Measurements from ENCODE around the gene COP1.
"Not testable (repeated sequence)": the region's sequence is repeated elsewhere in the genome, so short reads cannot be mapped to it uniquely, and the experiment has no call there.

The COP1 gene

GRCh38 chr1:176122282-176122681, 84.8 kb downstream of the COP1 start:
- no peak for DNase-seq (ENCODE audit: low spot score)

GRCh38 chr1:176119549-176119948, 87.5 kb downstream of the COP1 start:
- DNase-seq (ENCODE audit: low spot score) = peak; percentile 4

GRCh38 chr1:176118985-176119384, 88.1 kb downstream of the COP1 start:
- DNase-seq (ENCODE audit: low spot score) = no peak

DNA sequence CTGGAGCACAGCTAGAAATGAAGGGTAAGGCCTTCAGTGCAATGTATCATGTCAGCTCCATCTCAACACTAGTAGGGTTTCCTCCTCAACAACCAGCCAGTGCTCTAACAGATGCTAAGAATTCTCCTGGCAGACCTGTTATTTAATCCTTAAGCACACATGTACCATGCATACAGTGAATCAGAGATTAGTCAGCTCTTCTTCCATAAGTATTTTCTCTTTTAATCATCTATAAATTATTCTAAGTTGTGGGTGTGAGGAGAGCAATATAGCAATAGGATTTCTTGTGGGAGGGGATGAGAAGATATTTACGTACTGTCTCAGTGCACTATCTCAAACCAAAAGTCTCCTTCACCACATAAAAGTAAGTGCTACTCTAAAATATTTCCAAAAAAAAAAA, 95.3 kb downstream of the COP1 start:
- no peak for DNase-seq (ENCODE audit: low spot score)

- DNase-seq (ENCODE audit: low spot score) = no peak
These were observed 96.9 kb downstream of the COP1 start for GRCh38 chr1:176110203-176110602.

DNA sequence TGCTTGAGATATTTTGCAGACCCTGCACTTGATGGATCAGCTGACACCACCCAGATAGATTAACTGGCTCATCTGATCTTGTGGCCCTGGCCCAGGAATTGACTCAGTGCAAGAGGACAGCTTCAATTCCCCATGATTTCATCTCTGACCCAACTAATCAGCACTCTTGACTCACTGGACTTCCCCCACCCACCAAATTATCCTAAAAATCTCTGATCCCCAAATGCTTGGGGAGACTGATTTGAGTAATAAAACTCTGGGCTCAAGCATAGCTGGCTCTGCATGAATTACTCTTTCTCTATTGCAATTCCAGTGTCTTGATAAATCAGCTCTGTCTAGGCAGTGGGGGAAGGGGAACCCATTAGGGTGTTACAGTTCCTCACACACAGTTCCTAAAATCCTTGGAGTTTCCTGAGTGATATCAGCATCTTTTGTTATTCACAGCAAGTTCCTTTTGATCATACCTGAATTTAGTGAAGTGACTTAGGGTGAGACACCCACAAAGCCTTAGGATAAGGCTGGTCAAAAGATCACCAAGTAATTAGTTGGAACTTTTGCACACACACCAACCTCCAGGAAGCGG, 104.2 kb downstream of the COP1 start:
- no peak for DNase-seq (ENCODE audit: low spot score)

DNA sequence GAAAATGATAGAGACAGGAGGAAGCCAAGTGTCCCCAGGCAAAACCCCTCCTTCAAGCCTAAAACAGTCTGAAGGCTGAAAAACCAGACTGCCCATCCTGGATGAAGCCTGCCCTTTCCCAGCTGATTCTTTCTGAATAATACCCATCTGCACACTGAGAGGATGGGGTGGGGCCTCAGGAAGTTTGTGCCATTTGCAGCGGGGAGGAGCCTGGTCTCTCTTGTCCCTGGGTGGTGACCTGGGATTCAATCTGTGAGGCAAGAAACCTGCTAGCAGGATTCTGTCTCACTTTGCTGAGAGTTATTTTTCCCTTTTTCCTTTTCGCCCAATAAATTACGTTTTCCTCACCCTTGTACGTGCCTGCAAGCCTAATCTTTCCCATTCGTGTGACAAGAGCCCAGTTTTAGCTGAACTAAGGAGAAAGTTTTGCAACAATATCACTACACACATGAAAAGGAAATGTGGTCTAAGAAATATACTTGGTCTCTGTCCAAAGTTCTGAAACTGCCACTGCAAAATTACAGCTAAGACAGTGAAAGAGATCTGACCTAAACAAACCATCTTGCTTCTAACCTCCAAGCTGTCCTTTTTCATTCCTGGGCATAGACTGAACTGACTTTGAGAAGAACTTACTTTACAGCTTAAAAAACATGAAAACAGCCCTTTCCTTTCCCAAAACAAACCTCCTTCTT, 105.0 kb downstream of the COP1 start:
- no peak for DNase-seq (ENCODE audit: low spot score)

DNA sequence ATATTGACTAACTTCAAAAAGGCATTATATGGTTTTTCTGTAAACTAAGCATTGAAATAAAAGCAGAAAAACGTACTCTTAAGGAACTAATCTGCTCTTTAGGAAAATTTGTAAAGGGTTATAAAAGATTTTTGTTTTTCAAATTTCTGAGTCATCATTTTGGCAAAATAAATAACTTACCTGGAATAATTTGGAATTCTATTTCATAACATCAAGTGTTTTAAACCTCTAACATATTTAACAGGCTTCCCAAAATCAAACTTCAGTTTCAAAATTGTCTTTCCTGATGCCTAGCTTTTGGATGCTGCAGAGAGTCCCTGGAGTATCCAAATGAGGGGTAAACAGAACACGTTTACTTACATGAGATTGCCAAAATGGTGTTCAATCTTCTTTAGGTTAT, 108.5 kb downstream of the COP1 start:
- DNase-seq (ENCODE audit: low spot score) = no peak

GRCh38 chr1:176096015-176096414, 111.1 kb downstream of the COP1 start:
- DNase-seq (ENCODE audit: low spot score) = no peak

GRCh38 chr1:176090766-176091165, 116.3 kb downstream of the COP1 start:
- DNase-seq (ENCODE audit: low spot score) = no peak

DNA sequence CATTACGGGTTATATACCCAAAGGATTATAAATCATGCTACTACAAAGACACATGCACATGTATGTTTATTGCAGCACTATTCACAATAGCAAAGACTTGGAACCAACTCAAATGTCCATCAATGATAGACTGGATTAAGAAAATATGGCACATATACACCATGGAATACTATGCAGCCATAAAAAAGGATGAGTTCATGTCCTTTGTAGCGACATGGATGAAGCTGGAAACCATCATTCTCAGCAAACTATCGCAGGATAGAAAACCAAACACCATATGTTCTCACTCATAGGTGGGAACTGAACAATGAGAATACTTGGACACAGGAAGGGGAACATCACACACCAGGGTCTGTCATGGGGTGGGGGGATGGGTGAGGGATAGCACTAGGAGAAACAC, 119.3 kb downstream of the COP1 start:
- not testable (repeated sequence) for DNase-seq (ENCODE audit: low spot score)

- DNase-seq (ENCODE audit: low spot score) = peak; percentile 65
These were observed 133.4 kb downstream of the COP1 start for GRCh38 chr1:176073524-176074157.

GRCh38 chr1:176068901-176069300, 138.2 kb downstream of the COP1 start:
- no peak for DNase-seq (ENCODE audit: low spot score)

GRCh38 chr1:176068256-176068655, 138.8 kb downstream of the COP1 start:
- DNase-seq (ENCODE audit: low spot score) = no peak

- no peak for DNase-seq (ENCODE audit: low spot score)
These were observed 140.4 kb downstream of the COP1 start for GRCh38 chr1:176066709-176067108.

- DNase-seq (ENCODE audit: low spot score) = no peak
These were observed 148.4 kb downstream of the COP1 start for GRCh38 chr1:176058686-176059085.

DNA sequence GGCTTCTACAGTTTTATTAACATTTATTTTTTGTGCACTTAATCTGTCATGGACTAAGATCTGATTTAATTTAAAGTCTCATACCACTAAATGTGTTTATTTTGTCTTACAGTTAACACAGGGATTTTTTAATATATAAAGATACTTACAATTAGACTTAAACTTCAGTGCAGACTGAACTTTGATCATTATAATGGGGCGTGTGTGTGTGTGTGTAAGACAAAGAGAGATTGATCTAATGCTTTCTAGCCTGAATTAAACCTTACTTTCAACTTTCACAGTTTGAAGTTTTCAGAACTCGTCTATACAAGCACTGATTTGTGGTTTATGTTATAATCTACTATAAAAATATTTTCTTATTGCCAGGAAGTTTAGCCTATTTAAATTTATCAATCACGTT, 150.8 kb downstream of the COP1 start:
- DNase-seq (ENCODE audit: low spot score) = no peak

- no peak for DNase-seq (ENCODE audit: low spot score)
These were observed 151.7 kb downstream of the COP1 start for GRCh38 chr1:176055398-176055797.

DNA sequence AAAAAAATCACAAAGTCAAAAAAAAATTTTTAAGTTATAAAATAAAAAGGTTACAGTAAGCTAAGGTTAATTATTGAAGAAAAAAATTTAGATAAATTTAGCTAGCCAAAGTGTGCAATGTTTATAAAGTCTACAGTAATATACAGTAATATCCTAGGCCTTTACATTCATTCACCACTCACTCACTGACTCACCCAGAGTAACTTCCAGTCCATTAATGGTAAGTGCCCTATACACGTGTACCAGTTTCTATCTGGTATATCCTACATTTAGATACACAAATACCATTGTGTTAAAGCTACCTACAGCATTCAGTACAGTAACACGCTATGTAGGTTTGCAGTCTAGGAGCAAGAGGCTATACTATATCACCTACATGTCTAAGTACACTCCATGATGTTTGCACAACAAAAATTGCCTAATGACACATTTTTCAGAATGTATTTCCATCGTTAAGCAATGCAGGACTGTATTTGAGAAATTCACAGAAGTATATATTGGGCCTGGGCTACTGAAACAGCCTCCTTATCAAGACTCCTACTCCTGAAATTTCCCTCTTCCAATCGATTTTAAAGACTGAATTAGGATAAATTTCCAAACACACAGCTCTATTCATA, 155.1 kb downstream of the COP1 start:
- no peak for DNase-seq (ENCODE audit: low spot score)

DNA sequence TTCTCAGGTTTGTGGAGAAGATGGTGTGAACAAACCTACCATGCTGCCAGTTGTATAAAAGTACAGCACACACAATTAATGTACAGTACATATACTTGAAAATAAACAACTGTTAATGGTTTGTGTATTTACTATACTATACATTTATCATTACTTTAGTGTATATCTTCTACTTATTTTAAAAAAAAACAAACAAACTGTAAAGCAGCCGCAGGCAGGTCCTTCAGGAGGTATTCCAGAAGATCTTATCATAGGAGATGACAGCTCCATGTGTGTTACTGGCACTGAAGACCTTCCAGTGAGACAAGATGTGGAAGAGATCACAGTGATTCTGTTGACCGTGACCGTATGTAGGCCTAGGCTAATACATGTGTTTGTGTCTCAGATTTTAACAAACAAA, 155.7 kb downstream of the COP1 start:
- DNase-seq (ENCODE audit: low spot score) = no peak

DNA sequence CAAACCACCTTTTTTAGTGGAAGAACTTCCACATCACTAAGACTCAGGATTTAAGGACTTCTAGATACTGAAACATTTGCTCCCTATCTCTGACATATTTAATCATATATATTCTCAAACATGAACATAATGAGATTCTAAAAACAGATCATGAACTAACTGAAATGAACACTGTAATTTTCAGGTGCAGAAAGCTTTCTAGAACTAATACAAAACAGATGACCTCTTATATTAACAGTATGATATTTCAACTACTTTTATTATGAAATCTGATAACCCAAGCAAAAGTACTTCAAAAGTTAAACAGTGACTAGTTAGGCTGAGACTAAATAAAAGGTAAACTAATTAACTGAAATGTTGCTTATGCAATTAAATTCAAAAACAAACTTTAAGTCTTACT, 157.5 kb downstream of the COP1 start:
- no peak for DNase-seq (ENCODE audit: low spot score)

- no peak for DNase-seq (ENCODE audit: low spot score)
These were observed 160.2 kb downstream of the COP1 start for GRCh38 chr1:176046926-176047325.

DNA sequence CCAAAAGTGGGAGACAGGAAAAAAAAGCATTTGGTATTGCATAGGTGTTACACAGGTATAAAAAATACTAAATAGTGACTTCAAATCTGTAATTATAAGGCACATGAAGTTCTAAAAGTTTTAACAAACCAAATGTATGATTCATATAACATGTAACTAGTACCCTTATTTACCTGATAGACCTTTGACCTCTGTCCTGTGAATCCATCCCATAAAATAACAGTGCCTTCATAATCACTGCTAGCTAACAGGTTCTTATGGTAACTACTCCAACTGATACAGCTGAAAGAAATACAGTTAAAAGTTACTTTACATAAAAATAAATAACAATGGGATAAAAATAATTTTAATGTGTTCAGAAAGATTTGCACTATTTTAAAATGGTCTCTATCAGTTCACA, 163.5 kb downstream of the COP1 start:
- no peak for DNase-seq (ENCODE audit: low spot score)

Measured in LoVo (cell line).